Fibroblast of villous mesenchyme (primary cell): ENCODE data around the gene NOTCH1. TPM values are rescaled to one million over a fixed set of nuclear protein-coding genes. Genes with fewer than 3 reads are reported as not detected.
"Not testable (repeated sequence)": the region's sequence is repeated elsewhere in the genome, so short reads cannot be mapped to it uniquely, and the experiment has no call there.

ENCODE experiments used
- DNase-seq: peaks from one replicate; pipeline ENCODE4 v3.0.0-alpha.2; 2010; ENCODE audit warnings: low read depth
- H3K4me3 ChIP-seq: 2 replicates; pipeline ENCODE4 v1.5.1; 2011; ENCODE audit warnings: low read depth, mild to moderate bottlenecking, low read length
- total RNA-seq: library from RNA; depleted of rRNA; stranded (reverse); fragments of >200 nt; gene quantifications from 2 replicates; pipeline ENCODE4 v1.2.3, GENCODE V29; 2012
- TF ChIP-seq, protein P1 (sequence below): IDR thresholded peaks from 2 replicates; pipeline ENCODE4 v1.5.1; 2012; ENCODE audit warnings: low read depth, mild to moderate bottlenecking, low read length; ENCODE audit not compliant: insufficient read depth

Gene NOTCH1
- total RNA-seq, 1 donor, result 36.7 TPM

DNA sequence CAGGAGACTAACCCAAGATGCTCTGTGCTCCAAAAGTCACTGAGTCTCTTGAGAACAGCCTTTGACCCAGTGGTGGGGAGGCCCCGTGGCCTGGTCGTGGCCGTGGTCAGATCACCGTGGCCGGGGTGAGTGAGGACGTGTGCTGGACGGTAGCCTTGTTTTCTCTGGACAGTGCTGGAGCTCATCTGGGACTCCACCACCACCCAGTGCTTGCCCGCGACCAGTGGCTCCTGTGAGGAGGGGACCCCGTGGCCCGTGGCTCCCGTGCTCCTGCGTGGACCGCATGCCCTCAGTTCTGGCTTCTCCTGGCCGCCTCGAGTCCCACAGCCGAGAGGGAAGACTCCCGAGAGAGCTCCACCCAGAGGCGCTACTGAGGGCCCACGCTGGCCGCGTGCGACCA is 15.9 kb upstream of the NOTCH1 start:
- H3K4me3 ChIP-seq, result no peak overlapping the region
- no peak for DNase-seq
- TF ChIP-seq, protein P1, sequence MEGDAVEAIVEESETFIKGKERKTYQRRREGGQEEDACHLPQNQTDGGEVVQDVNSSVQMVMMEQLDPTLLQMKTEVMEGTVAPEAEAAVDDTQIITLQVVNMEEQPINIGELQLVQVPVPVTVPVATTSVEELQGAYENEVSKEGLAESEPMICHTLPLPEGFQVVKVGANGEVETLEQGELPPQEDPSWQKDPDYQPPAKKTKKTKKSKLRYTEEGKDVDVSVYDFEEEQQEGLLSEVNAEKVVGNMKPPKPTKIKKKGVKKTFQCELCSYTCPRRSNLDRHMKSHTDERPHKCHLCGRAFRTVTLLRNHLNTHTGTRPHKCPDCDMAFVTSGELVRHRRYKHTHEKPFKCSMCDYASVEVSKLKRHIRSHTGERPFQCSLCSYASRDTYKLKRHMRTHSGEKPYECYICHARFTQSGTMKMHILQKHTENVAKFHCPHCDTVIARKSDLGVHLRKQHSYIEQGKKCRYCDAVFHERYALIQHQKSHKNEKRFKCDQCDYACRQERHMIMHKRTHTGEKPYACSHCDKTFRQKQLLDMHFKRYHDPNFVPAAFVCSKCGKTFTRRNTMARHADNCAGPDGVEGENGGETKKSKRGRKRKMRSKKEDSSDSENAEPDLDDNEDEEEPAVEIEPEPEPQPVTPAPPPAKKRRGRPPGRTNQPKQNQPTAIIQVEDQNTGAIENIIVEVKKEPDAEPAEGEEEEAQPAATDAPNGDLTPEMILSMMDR, result no peak

DNA sequence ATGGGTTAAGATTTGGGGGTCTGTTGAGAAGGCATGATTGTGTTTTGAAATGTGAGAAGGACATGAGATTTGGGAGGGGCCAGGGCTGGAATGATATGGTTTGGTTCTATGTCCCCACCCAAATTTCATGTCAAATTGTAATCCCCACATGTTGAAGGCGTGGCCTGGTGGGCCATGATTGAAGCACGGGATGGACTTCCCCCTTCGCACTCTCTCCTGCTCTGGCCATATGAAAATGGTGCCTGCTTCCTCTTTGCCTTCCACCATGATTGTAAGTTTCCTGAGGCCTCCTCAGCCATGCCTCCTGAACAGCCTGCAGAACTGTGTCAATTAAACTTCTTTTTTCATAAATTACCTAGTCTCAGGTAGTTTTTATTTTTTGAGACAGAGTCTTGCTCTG is 14.7 kb upstream of the NOTCH1 start:
- no peak for DNase-seq
- no peak overlapping the region for H3K4me3 ChIP-seq
- TF ChIP-seq, protein P1, result no peak

DNA sequence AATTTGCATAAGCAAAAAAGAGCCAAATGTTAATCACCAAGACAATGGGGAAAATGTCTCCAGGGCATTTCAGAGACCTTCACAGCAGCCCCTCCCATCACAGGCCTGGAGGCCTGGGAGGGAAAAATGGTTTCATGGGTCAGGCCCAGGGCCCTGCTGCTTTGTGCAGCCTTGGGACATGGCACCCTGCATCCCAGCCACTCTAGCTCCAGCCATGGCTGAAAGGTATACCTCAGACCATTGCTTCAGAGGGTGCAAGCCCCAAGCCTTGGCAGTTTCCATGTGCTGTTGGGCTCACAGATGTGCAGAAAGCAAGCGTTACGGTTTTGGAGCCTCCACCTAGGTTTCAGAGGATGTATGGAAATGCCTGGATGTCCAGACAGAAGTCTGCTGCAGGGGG is 13.5 kb upstream of the NOTCH1 start:
- H3K4me3 ChIP-seq, DNase-seq: not testable (repeated sequence)

DNA sequence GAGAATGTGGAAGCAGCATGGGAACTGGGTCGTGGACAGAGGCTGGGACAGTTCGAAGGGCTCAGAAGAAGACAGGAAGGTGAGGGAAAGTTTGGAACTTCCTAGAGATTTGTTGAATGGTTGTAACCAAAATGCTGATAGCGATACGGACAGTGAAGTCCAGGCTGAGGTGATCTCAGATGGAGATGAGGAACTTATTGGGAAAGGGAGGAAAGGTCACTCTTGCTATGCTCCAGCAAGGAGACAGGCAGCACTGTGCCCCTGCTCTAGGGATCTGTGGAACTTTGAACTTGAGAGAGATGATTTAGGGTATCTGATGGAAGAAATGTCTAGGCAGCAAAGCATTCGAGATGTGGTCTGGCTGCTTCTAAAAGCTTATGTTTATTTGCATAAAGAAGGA is 13.0 kb upstream of the NOTCH1 start:
- not testable (repeated sequence) for DNase-seq, H3K4me3 ChIP-seq

DNA sequence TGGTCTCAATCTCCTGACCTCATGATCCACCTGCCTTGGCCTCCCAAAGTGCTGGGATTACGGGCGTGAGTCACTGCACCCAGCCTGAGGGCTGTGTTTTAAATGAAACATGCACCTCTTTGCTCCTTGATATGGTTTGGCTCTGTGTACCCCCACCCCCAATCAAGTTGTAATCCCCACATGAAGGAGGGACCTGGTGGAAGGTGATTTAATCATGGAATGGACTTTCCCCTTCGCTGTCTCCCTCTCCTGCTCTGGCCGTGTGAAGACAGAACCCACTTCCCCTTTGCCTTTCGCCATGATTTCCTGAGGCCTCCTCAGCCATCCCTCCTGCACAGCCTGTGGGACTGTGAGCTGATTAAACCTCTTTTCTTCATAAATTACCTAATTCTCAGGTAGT is 12.5 kb upstream of the NOTCH1 start:
- no peak overlapping the region for H3K4me3 ChIP-seq
- DNase-seq, result no peak
- TF ChIP-seq, protein P1, result no peak

DNA sequence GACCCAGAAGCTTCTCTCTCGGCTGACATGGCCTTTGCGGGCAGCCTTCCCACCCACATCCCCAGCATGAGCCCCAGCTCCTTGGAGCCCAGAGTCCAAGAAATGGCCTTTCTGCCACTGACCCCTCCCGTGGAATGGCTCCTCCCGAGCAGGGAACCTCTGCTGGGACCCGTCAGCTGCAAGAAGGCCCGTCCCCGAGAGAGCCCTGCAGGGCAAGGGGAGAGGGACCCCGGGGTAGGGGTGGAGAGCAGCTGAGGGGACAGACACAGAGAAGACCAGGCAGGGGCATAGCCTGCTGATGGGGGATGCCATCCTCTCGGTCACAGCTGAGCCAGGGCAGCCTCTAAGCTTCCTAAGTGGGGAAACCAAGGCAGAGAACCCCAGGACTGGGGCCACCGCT is 11.2 kb upstream of the NOTCH1 start:
- no peak for DNase-seq
- TF ChIP-seq, protein P1, result no peak
- no peak overlapping the region for H3K4me3 ChIP-seq

DNA sequence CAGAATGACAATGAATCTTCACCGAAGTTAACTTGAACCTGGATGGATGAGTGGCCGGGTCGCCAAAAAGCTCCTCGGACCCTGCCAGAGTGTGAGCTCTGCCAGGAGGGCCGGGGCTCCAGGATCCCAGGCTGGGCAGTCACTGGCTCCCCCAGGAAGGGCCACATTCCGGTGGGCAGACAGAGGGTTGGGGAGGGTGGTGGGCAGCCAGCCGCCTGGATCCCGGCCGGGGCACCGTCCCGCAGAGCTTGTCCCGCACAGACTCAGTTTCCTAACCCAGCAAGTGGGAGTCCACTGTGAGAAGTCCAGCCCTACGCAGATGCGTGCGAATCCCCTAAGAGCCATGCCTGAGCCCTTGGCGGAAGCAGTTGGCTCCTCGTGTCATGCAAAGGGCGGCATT is 10.3 kb upstream of the NOTCH1 start:
- no peak for DNase-seq
- TF ChIP-seq, protein P1, result no peak
- H3K4me3 ChIP-seq, result no peak overlapping the region

DNA sequence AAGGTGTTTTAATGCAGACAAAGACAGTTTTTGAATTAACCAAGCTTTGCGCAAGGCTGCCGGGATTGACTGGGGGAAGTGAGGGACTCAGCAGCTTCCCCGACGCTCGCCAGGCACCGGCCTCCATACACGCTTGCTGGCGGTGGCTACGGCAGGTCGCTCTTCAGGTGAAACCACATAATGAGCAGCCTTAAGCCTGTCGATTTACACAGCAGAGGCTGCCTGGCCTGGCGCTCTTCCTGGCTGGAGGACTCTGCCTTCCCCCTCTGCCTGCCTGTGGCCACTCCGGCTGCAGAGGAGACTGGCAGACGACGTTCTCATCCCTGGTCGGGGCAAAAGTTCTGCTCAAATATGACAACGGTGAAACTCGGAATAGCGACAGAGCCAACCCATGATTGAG is 9.0 kb upstream of the NOTCH1 start:
- TF ChIP-seq, protein P1, result no peak
- DNase-seq, result no peak
- H3K4me3 ChIP-seq, result no peak overlapping the region
